K562 (cell line): Measurements from ENCODE around the gene COQ6. TPM values are rescaled to one million over a fixed set of nuclear protein-coding genes. Genes with fewer than 3 reads are reported as not detected.

Experiments used
- CBX1 ChIP-seq: sonication (generic); IDR thresholded peaks from 2 replicates; pipeline ENCODE4 v1.6.1; 2016; ENCODE audit warnings: antibody characterized with exemption, low read depth, mild to moderate bottlenecking
- ELF4 ChIP-seq: fragments of 450-650 bp; formaldehyde crosslinking; IDR thresholded peaks from 2 replicates; pipeline ENCODE4 v1.4.0; 2022; ENCODE audit warnings: missing genetic modification characterization
- GABPB1 ChIP-seq: sonication (generic); formaldehyde crosslinking; IDR thresholded peaks from 2 replicates; pipeline ENCODE4 v1.8.0; 2022; ENCODE audit warnings: mild to moderate bottlenecking, missing genetic modification reagents
- GTF2A2 ChIP-seq: IDR thresholded peaks from 2 replicates; pipeline ENCODE4 v1.6.1; 2016; ENCODE audit warnings: mild to moderate bottlenecking, missing genetic modification characterization, missing compliant biosample characterization
- HMG20A ChIP-seq: fragments of 450-650 bp; formaldehyde crosslinking; conservative IDR thresholded peaks from 2 replicates; pipeline ENCODE4 v1.4.0; 2020; ENCODE audit warnings: mild to moderate bottlenecking, mixed read lengths
- KDM4B ChIP-seq, 2 experiments: fragments of 450-650 bp in 1 of 2; sonication (generic) in 1 of 2; IDR thresholded peaks; 2 replicates each; pipeline ENCODE4 v1.6.1; 2016 to 2017; ENCODE audit warnings: borderline replicate concordance in 2 of 2, antibody characterized with exemption in 1 of 2, low read depth in 1 of 2, mild to moderate bottlenecking in 1 of 2
- MAZ ChIP-seq, 2 experiments: fragments of 450-650 bp in 1 of 2; sonication (generic) in 1 of 2; formaldehyde crosslinking; IDR thresholded peaks in 1 of 2; conservative IDR thresholded peaks in 1 of 2; 2 replicates each; pipeline versions ENCODE4 v1.4.0 to v1.5.0; 2020; ENCODE audit warnings: mild to moderate bottlenecking in 1 of 2, missing genetic modification reagents in 1 of 2
- MYNN ChIP-seq, 2 experiments: sonication (generic); formaldehyde crosslinking in 1 of 2; IDR thresholded peaks; 2 replicates each; pipeline versions ENCODE4 v1.5.0 to v1.6.1; 2016 to 2020; ENCODE audit warnings: antibody characterized with exemption in 1 of 2, missing genetic modification reagents in 1 of 2
- NR3C1 ChIP-seq: sonication (generic); formaldehyde crosslinking; IDR thresholded peaks from 2 replicates; pipeline ENCODE4 v1.8.1; 2022; ENCODE audit warnings: missing genetic modification reagents
- RBFOX2 ChIP-seq: fragments of 200-400 bp; formaldehyde crosslinking; IDR thresholded peaks from 2 replicates; pipeline ENCODE4 v1.6.1; 2017; ENCODE audit warnings: low read depth, mild to moderate bottlenecking, low read length, moderate library complexity
- RFX1 ChIP-seq: fragments of 450-650 bp; IDR thresholded peaks from 2 replicates; pipeline ENCODE4 v1.6.1; 2016; ENCODE audit warnings: mild to moderate bottlenecking, moderate library complexity
- SAP30 ChIP-seq: fragments of 200-600 bp; sonication (generic); IDR thresholded peaks from 2 replicates; pipeline ENCODE4 v1.6.1; 2012; ENCODE audit warnings: borderline replicate concordance, low read depth, mild to moderate bottlenecking, moderate library complexity, low read length, control low read depth, inconsistent platforms; ENCODE audit not compliant: insufficient read depth, poor library complexity, severe bottlenecking
- SIN3B ChIP-seq: fragments of 450-650 bp; IDR thresholded peaks from 2 replicates; pipeline ENCODE4 v1.6.1; 2017; ENCODE audit warnings: low read depth, mild to moderate bottlenecking, moderate library complexity
- SMC3 ChIP-seq: conservative IDR thresholded peaks from 2 replicates; pipeline ENCODE4 v1.6.1; 2011; ENCODE audit warnings: low read depth, low read length, improper control_type of control experiment; ENCODE audit not compliant: insufficient read depth
- SUPT5H ChIP-seq: fragments of 450-650 bp; IDR thresholded peaks from 2 replicates; pipeline ENCODE4 v1.6.1; 2016
- TBP ChIP-seq: optimal IDR thresholded peaks from 2 replicates; pipeline ENCODE3; 2011; ENCODE audit warnings: low read depth, low read length, improper control_type of control experiment
- TEAD4 ChIP-seq, 2 experiments: sonication (generic) in 1 of 2; formaldehyde crosslinking in 1 of 2; IDR thresholded peaks; 2 replicates each; pipeline versions ENCODE4 v1.6.1 to v1.8.0; 2012 to 2022; ENCODE audit warnings: borderline replicate concordance in 1 of 2, inconsistent platforms in 1 of 2, low read length in 1 of 2, mild to moderate bottlenecking in 1 of 2, missing genetic modification reagents in 1 of 2
- TOE1 ChIP-seq, 2 experiments: fragments of 450-650 bp in 1 of 2; sonication (generic) in 1 of 2; formaldehyde crosslinking in 1 of 2; IDR thresholded peaks; 2 replicates each; pipeline versions ENCODE4 v1.7.1 to v1.8.0; 2016 to 2022; ENCODE audit warnings: borderline replicate concordance in 2 of 2, mild to moderate bottlenecking in 2 of 2, antibody characterized with exemption in 1 of 2, inconsistent platforms in 1 of 2, low read depth in 1 of 2, missing genetic modification reagents in 1 of 2, moderate library complexity in 1 of 2
- ZBTB17 ChIP-seq: fragments of 450-650 bp; formaldehyde crosslinking; IDR thresholded peaks from 2 replicates; pipeline ENCODE4 v1.4.0; 2020; ENCODE audit warnings: mild to moderate bottlenecking
- ZNF263 ChIP-seq: sonication (generic); formaldehyde crosslinking; IDR thresholded peaks from 2 replicates; pipeline ENCODE4 v1.8.0; 2022; ENCODE audit warnings: mild to moderate bottlenecking, missing genetic modification reagents, borderline replicate concordance
- polyA plus RNA-seq, 8 experiments: library from polyadenylated mRNA; depleted of rRNA in 4 of 8; stranded (reverse) in 5 of 8; unstranded in 3 of 8; fragments of >200 nt; fragmentation: Nextera tagmentation in 2 of 8; fragmentation: Illumina TruSeq in 1 of 8; extraction: Ambion mirVana in 2 of 8; extraction: Trizol in 1 of 8; gene quantifications; 2 replicates each; pipeline versions ENCODE4 v1.2.1 to v1.2.3, GENCODE V29; 2011 to 2014; ENCODE audit warnings: inconsistent platforms in 1 of 8, missing spikeins in 1 of 8
- total RNA-seq, 7 experiments: library from RNA; depleted of rRNA in 6 of 7; stranded (reverse); fragments of >200 nt in 6 of 7; fragmentation: Illumina TruSeq in 2 of 7; extraction: Trizol in 2 of 7; gene quantifications; 2 replicates each; pipeline versions ENCODE4 v1.2.1 to v1.2.3, GENCODE V29; 2011 to 2021; ENCODE audit warnings: low replicate concordance in 1 of 7
- TF ChIP-seq, protein P1 (sequence below): sonication (generic); formaldehyde crosslinking; IDR thresholded peaks from 2 replicates; pipeline ENCODE4 v1.9.0; 2022; ENCODE audit warnings: mild to moderate bottlenecking, missing genetic modification reagents
- TF ChIP-seq, protein P2 (sequence below): fragments of 250-450 bp; sonication (Bioruptor Pico); IDR thresholded peaks from 2 replicates; pipeline ENCODE4 v1.8.0; 2021; ENCODE audit warnings: mild to moderate bottlenecking, moderate library complexity
- TF ChIP-seq, protein P3 (sequence below): fragments of 250-450 bp; sonication (Bioruptor Pico); IDR thresholded peaks from 2 replicates; pipeline ENCODE4 v1.4.0; 2020; ENCODE audit warnings: mild to moderate bottlenecking

The COQ6 gene
- total and polyA plus RNA-seq, 9 of the 15 experiments (the other 6 are each of a cell fraction or from before 2014, with no cell fraction given), result 4.3 to 29.0 (median 11.7) TPM

DNA sequence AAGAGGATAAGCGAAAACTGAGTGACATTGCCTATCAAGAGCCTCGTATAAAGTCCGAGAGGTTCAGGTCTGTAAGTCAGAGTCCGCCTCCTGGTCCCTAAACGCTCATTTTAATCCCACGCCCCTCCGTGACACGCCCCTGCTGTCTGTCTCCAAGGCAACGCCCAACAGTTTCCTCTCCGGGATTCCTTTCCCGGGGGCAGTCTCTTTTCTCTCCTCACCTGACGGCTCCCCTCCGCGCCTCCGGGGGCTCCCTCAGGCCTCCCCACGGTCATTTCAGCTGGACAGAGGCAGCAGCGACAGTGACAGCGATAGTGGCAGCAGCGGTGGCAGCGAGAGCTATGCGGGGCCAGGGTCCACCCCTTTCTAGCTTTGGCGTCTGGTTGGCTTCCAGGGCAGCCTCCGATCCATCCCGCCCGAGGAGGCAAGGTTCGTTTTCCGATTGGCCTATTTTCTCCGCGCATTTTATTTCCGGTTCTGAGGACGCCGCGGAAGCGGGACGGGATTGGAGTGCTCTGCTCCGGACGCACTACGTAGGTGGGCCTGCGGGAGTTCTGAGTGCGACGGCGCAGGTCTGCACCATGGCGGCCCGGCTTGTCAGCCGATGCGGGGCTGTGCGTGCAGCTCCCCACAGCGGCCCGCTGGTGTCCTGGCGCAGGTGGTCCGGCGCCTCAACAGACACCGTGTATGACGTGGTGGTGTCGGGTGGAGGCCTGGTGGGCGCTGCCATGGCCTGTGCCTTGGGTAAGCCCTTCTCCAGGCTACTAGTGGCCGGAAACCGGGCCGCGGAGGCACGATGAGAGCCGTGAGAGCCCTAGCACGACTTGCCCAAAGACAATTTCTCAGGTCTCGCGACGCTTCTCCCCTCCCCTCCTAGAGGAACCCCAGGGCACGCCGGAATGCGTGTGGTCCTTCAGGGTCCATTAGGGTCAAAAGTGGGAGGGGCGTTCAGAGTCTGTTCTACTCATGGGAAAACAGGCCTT lies at the start of gene COQ6, which contains the start of gene FAM161B (continued):
- no peak for TF ChIP-seq MYNN (IDR thresholded peaks at IDR 0.05)
- no peak for TF ChIP-seq MYNN (CRISPR knock-in tag; IDR thresholded peaks at IDR 0.05)
- peak; percentile 95 for TF ChIP-seq RFX1
- TF ChIP-seq SUPT5H, result peak; percentile 94
- TF ChIP-seq HMG20A, result no peak
- TF ChIP-seq, protein P1, sequence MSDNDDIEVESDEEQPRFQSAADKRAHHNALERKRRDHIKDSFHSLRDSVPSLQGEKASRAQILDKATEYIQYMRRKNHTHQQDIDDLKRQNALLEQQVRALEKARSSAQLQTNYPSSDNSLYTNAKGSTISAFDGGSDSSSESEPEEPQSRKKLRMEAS, result peak; percentile 75
- TF ChIP-seq, protein P2, sequence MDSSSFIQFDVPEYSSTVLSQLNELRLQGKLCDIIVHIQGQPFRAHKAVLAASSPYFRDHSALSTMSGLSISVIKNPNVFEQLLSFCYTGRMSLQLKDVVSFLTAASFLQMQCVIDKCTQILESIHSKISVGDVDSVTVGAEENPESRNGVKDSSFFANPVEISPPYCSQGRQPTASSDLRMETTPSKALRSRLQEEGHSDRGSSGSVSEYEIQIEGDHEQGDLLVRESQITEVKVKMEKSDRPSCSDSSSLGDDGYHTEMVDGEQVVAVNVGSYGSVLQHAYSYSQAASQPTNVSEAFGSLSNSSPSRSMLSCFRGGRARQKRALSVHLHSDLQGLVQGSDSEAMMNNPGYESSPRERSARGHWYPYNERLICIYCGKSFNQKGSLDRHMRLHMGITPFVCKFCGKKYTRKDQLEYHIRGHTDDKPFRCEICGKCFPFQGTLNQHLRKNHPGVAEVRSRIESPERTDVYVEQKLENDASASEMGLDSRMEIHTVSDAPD (CRISPR knock-in tag), result no peak
- TF ChIP-seq, protein P3, sequence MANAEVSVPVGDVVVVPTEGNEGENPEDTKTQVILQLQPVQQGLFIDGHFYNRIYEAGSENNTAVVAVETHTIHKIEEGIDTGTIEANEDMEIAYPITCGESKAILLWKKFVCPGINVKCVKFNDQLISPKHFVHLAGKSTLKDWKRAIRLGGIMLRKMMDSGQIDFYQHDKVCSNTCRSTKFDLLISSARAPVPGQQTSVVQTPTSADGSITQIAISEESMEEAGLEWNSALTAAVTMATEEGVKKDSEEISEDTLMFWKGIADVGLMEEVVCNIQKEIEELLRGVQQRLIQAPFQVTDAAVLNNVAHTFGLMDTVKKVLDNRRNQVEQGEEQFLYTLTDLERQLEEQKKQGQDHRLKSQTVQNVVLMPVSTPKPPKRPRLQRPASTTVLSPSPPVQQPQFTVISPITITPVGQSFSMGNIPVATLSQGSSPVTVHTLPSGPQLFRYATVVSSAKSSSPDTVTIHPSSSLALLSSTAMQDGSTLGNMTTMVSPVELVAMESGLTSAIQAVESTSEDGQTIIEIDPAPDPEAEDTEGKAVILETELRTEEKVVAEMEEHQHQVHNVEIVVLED (CRISPR knock-in tag), result peak; percentile 75
- TF ChIP-seq ELF4 (CRISPR knock-in tag), result no peak
- TF ChIP-seq SIN3B, result peak; percentile 84
- peak; percentile 29; the same call in 1 of the 2 replicates for TF ChIP-seq TOE1 (IDR thresholded peaks at IDR 0.05; ENCODE audit: borderline replicate concordance)
- TF ChIP-seq TOE1 (CRISPR knock-in tag; IDR thresholded peaks at IDR 0.05; ENCODE audit: borderline replicate concordance, low read depth), result no peak
- TF ChIP-seq SMC3, result no peak
- 0 out of 2 replicates have a peak, but pooled peaks have one; percentile 64 for TF ChIP-seq CBX1
- no peak for TF ChIP-seq NR3C1 (CRISPR knock-in tag)
- TF ChIP-seq RBFOX2, result peak; percentile 97
- TF ChIP-seq ZBTB17, result peak; percentile 49; the same call in 1 of the 2 replicates
- peak; percentile 69 for TF ChIP-seq SAP30
- peak in 1 of 2 experiments; percentile 73; a peak in 1 of 4 replicates for TF ChIP-seq KDM4B (IDR thresholded peaks at IDR 0.05; ENCODE audit: borderline replicate concordance in 2 of 2, low read depth in 1 of 2)
- TF ChIP-seq TEAD4 (IDR thresholded peaks at IDR 0.05; ENCODE audit: low read length), result peak; percentile 33; the same call in 1 of the 2 replicates
- TF ChIP-seq TEAD4 (CRISPR knock-in tag; IDR thresholded peaks at IDR 0.05; ENCODE audit: borderline replicate concordance), result no peak
- peak; percentile 34 for TF ChIP-seq TBP
- TF ChIP-seq GTF2A2 (tag), result no peak
- peak; percentile 53; the same call in 1 of the 2 replicates for TF ChIP-seq ZNF263 (CRISPR knock-in tag)
- TF ChIP-seq MAZ (CRISPR knock-in tag; conservative IDR thresholded peaks at IDR 0.05 in 1 of 2, IDR thresholded peaks at IDR 0.05 in 1 of 2), result peak in 1 of 2 experiments; percentile 56
- peak; percentile 89 for TF ChIP-seq GABPB1 (CRISPR knock-in tag)
